Neural crest cell (in vitro differentiated cells): ENCODE results near the gene SCO2. TPM values are rescaled to one million over a fixed set of nuclear protein-coding genes. Genes with fewer than 3 reads are reported as not detected.

Experiments used
- DNase-seq: peaks from one replicate; pipeline ENCODE4 v3.0.0; 2021; ENCODE audit warnings: low read depth, mixed read lengths, low spot score
- H3K27ac Mint-ChIP-seq: one replicate; pipeline ENCODE4 v1.8.0; 2021; ENCODE audit warnings: mild to moderate bottlenecking, mixed read lengths; ENCODE audit not compliant: unreplicated experiment
- H3K27me3 Mint-ChIP-seq: 2 replicates; pipeline ENCODE4 v1.8.0; 2021; ENCODE audit warnings: low read depth, mild to moderate bottlenecking, mixed read lengths
- H3K36me3 Mint-ChIP-seq: 2 replicates; pipeline ENCODE4 v1.8.0; 2021; ENCODE audit warnings: low read depth, mild to moderate bottlenecking, mixed read lengths
- H3K4me1 Mint-ChIP-seq: 2 replicates; pipeline ENCODE4 v1.8.0; 2021; ENCODE audit warnings: mixed read lengths
- H3K4me3 Mint-ChIP-seq: one replicate; pipeline ENCODE4 v1.8.0; 2021; ENCODE audit warnings: mild to moderate bottlenecking, mixed read lengths
- H3K9me3 Mint-ChIP-seq: 2 replicates; pipeline ENCODE4 v1.8.0; 2021; ENCODE audit warnings: mixed read lengths
- total RNA-seq: library from RNA; stranded (reverse); gene quantifications from 2 replicates; pipeline ENCODE4 v1.2.1, GENCODE V29; 2021
- TF ChIP-seq, protein P1 (sequence below): fragments of 200-600 bp; sonication (generic); conservative IDR thresholded peaks from 2 replicates; pipeline ENCODE4 v1.5.0; 2021; ENCODE audit warnings: antibody characterized with exemption, mild to moderate bottlenecking

SCO2 gene
- total RNA-seq, 1 donor from 2014 or later, result 2.3 TPM

DNA sequence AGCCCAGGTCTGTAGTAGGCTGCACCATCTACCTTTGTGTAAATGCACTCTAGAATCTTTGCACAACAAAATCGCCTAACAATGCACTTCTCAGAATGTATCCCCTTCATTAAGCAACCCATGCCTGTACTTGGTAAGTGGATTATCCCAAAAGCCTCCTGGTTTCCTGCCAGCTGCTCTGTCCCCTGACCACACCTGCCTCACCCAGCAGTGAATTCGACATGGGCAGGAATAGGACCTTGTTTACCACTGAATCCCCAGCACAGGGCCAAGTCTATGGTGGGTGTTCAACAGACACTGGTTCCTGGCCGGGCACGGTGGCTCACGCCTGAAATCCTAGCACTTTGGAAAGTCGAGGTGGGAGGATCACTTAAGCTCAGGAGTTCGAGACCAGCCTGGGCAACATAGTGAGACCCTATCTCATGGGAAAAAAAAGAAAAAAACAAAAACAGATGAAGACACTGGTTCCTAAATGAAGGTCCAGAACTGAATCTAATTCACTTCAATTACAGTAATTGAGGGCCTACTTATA lies 42.4 kb upstream of the SCO2 start:
- H3K27me3 Mint-ChIP-seq, result peaks cover 15% of the 10 kb centered on the region
- H3K9me3 Mint-ChIP-seq, result no peaks in the 10 kb centered on the region
- no peak overlapping the region for H3K4me3 Mint-ChIP-seq
- peaks cover 11% of the 10 kb centered on the region for H3K4me1 Mint-ChIP-seq
- no peak overlapping the region for H3K27ac Mint-ChIP-seq
- no peak for DNase-seq
- peaks cover 2% of the 10 kb centered on the region for H3K36me3 Mint-ChIP-seq
- TF ChIP-seq, protein P1, sequence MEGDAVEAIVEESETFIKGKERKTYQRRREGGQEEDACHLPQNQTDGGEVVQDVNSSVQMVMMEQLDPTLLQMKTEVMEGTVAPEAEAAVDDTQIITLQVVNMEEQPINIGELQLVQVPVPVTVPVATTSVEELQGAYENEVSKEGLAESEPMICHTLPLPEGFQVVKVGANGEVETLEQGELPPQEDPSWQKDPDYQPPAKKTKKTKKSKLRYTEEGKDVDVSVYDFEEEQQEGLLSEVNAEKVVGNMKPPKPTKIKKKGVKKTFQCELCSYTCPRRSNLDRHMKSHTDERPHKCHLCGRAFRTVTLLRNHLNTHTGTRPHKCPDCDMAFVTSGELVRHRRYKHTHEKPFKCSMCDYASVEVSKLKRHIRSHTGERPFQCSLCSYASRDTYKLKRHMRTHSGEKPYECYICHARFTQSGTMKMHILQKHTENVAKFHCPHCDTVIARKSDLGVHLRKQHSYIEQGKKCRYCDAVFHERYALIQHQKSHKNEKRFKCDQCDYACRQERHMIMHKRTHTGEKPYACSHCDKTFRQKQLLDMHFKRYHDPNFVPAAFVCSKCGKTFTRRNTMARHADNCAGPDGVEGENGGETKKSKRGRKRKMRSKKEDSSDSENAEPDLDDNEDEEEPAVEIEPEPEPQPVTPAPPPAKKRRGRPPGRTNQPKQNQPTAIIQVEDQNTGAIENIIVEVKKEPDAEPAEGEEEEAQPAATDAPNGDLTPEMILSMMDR, result no peak

DNA sequence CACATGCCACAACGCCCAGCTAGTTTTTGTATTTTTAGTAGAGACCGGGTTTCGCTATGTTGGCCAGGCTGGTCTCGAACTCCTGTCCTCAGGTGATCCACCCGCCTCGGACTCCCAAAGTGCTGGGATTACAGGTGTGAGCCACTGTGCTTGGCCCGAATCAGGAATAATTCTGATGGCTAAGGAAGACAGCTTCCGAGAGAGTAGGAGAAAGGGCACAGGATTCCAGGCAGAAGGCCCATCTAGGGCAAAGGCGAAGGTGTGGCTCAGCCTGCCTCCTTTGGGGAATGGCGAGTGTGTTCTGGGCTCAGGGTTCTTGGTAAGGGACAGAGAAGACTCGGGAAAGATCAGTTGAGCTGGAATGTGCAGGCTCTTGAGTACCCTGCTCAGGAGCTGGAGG lies 38.9 kb upstream of the SCO2 start:
- TF ChIP-seq, protein P1, result no peak
- peaks cover 16% of the 10 kb centered on the region for H3K4me1 Mint-ChIP-seq
- no peak for DNase-seq

DNA sequence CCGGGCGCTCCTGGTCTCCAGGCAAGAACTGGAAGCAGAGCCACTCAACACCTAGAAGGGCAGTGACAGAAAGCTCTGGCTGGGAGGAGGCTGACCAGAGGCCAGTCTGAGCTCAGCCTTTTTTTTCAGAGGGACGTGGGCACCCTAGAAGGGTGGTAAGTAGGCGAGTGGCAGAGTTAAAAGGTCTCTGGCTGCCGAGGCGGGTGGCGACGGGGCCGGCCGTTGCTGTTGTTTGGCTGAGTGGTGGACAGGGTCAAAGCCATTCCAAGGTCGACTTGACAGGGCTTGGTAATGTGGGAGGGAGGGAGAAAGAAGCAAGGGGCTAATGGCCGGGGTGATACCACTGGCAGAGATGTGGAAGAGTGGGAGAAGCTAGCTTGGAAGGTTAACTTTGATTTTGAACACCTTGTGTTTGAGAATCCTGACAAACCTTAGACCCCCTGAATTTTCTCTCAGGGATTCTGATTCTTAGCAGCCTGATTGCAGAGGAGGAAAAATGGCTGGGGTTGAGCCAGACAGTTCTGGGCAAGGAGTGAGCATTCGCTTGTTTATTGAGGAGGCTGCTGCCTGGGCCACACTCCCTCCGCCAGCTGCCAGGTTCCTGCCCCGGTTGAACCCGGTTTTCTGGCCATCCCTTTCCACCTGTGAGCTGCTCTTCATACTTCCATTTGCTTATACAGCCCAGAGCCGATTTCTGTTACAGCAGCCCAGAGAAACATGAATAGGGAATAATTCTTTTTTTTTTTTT lies 38.2 kb upstream of the SCO2 start:
- H3K9me3 Mint-ChIP-seq, result no peaks in the 10 kb centered on the region
- no peak overlapping the region for H3K27ac Mint-ChIP-seq
- DNase-seq, result no peak
- TF ChIP-seq, protein P1, result no peak
- H3K36me3 Mint-ChIP-seq, result no peaks in the 10 kb centered on the region
- H3K27me3 Mint-ChIP-seq, result peaks cover 38% of the 10 kb centered on the region
- peaks cover 16% of the 10 kb centered on the region for H3K4me1 Mint-ChIP-seq
- H3K4me3 Mint-ChIP-seq, result peak overlapping the region; percentile 98

More for the DNA sequence above, 38.9 kb upstream of the SCO2 start:
- H3K27ac Mint-ChIP-seq, result no peak overlapping the region
- no peak overlapping the region for H3K4me3 Mint-ChIP-seq
- peaks cover 31% of the 10 kb centered on the region for H3K27me3 Mint-ChIP-seq
- H3K36me3 Mint-ChIP-seq, result peaks cover under 1% of the 10 kb centered on the region
- no peaks in the 10 kb centered on the region for H3K9me3 Mint-ChIP-seq

DNA sequence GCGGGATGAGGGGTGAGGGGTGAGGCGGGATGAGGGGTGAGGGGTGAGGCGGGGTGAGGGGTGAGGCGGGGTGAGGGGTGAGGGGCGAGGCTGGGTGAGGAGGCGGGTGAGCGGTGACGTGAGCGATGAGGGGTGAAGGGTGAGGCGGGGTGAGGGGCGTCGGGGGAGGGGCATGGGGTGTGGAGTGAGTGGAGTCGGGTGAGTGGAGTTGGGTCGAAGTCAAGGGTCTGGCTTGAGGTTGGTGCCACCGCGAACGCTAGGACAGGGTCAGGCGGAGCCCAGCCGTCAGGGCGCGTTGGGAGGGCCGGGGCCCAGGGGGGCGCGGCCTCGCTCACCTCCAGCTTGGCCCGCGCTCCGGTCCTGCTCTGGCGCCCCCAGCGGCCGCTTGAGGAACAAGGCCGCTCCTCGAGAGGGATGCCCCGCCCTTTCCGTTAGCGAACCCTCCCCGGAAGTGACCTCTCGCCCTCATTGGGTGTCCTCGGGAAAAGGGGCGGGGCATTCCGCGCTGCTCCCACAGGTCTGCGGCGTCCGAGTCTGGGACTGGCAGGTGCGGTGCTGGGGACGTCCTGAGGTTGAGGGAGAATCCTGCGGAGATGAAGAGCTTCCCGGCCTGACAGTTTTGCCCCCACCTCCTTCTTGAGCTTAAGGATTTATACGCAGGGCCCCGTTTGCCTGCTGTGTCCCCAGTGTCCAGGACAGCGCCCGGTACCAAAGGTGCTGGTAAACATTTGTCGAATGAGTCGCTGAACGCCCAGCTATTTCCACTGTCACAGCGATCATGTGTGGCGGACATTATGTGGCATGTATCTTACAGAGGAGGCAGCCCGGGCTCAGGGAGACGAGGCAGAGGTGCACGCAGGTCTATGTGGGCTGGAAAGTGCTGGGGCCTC lies 37.4 kb upstream of the SCO2 start, which contains the start of gene SYCE3:
Gene SYCE3, minus strand, starts transcription at position 397 of the 890 bp plus-strand sequence. CDS start 6,514 bp downstream, outside the sequence.
- H3K36me3 Mint-ChIP-seq, result no peaks in the 10 kb centered on the region
- H3K27ac Mint-ChIP-seq, result no peak within 1 kb of the TSS
- peak within 1 kb of the TSS; percentile 98 for H3K4me3 Mint-ChIP-seq
- peak; percentile 99 for DNase-seq
- H3K9me3 Mint-ChIP-seq, result no peaks in the 10 kb centered on the region
- TF ChIP-seq, protein P1, result peak; percentile 97
- H3K27me3 Mint-ChIP-seq, result peaks cover 43% of the 10 kb centered on the region
- H3K4me1 Mint-ChIP-seq, result peaks cover 16% of the 10 kb centered on the region
